Superior temporal gyrus (tissue), 1 donor: Measurements from ENCODE around the gene E2F4.

ENCODE experiments used
- DNase-seq: peaks from one replicate; pipeline ENCODE4 v3.0.0-alpha.2; 2016; ENCODE audit errors: extremely low spot score

The E2F4 gene, protein sequence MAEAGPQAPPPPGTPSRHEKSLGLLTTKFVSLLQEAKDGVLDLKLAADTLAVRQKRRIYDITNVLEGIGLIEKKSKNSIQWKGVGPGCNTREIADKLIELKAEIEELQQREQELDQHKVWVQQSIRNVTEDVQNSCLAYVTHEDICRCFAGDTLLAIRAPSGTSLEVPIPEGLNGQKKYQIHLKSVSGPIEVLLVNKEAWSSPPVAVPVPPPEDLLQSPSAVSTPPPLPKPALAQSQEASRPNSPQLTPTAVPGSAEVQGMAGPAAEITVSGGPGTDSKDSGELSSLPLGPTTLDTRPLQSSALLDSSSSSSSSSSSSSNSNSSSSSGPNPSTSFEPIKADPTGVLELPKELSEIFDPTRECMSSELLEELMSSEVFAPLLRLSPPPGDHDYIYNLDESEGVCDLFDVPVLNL

DNA sequence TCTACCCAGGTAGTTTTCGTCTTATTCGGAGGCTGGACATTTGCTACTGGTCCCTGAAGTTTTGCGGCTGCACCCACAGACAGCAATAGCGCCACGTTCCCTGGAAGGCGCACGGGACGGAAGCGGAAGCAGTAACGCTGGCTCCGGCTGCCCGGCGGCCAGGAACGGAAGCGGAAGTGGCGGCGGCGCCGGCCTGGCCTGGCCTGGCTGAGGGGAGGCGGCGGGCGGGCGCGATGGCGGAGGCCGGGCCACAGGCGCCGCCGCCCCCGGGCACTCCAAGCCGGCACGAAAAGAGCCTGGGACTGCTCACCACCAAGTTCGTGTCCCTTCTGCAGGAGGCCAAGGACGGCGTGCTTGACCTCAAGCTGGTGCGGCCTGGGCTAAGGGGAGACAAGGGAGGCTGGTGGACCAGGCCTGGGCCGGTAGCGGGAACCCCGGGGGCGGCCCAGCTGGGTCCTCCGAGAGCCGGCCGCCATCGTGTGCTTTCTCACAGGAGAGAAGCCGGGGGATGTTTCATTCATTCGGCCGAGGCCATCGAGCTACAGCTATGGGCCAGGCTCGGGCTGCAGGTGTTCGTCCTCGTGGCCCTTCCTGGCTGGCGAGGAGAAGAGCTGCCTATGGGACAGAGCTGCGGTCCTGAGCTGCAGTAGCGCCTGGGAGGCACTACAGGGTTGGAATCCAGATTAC, at the start of gene E2F4:
Gene E2F4, plus strand, starts transcription at position 161 of the 687 bp plus-strand sequence. Its CDS starts 73 bp downstream, at position 234.
- peak; percentile 96 for DNase-seq

DNA sequence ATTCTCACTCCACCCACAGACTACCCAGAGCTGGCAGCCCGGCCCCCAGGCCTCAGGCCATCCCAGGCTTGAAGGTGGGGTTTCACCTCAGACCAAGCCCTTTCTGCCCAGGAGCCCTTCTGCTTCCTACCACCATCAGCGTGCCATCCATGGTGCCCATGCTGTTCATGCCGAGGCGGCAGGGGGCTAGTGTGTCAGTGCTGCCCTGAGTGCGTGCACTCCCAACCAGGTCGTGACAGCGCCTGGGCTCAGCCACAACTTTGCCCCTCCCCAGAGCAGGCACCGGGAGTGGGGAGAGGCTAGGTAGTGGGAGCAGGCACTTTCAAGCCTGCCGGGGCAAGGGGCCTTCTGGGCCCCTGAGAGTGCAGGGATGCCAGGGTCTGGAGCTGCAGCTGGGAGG, 49.6 kb upstream of the E2F4 start:
- DNase-seq: no peak

DNA sequence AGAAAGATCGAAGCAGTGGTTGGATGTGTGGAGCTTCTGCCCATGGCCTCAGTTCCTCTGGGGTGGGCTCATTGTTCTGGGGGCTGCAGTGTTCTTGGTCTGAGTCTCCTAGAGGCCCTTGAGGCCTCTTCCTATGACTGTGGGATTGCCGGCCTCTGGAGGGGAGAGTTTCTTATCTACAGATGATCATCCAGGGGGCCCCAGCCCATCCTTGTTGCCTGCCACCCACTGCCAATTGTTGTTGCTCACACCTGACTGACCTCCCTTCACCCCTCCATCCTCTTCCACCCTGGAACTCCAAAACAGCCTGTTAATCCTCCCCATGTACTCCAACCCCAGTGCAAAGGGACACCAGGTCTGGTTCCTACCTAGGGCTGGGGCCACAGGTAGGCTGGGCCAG, 47.0 kb upstream of the E2F4 start:
- DNase-seq: no peak

DNA sequence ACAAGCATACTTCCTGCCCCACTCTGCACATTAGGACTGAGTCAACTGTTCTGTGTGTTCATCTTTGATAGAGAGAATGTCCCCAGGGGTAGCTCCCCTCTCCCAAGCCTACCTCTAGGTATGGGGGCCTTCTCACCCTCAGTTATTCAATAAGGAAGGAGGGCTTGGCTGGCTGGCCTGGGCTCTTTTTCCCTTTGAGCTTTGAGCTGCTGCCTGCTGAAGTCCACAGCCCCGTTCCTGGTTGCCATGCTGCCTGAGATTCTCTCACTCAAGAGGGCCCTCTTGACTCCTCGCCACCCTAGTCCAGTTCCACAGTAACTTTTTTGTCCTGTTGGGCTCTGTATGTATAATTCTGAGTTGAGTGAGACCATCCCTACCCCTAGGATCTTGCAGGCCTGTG, 46.2 kb upstream of the E2F4 start:
- DNase-seq: no peak

DNA sequence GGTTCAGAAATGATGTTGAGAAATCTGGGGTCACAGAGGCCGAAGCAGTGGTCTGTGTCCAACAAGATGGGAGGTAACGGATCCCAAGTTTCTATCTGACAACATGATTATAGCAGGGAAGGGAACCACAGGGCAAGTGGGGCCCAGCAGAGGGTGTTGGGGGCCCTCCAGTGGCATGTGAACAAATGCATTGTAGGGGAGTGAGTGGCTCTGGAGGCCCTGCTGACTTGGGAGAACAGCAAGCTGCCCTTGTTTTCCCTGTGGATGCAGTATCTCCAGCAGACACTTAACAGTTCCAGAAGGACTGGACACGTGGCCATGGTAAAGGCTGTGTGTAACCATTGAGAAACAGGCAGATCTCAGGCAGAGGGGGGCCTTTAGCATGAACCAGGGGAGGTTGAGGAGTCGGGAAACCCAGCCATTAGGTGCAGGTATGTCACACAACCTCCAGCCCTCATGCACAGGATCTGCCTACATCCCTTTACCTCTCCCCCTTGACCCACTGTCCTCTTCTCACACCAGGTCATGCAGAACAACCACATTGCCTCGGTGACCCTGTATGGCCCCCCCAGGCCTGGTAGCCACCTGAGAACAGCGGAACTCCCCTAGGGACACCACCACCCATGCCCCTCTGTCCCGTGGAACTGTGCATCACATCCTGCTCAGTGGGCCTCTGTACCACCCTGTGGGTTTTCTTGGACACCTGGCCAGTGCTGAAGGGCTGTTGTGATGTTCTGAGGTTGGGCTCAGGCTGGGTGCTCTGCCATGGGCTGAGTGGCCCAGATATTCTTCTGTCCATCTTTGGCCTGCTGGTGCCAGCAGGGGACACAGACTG, 45.2 kb upstream of the E2F4 start:
- no peak for DNase-seq

DNA sequence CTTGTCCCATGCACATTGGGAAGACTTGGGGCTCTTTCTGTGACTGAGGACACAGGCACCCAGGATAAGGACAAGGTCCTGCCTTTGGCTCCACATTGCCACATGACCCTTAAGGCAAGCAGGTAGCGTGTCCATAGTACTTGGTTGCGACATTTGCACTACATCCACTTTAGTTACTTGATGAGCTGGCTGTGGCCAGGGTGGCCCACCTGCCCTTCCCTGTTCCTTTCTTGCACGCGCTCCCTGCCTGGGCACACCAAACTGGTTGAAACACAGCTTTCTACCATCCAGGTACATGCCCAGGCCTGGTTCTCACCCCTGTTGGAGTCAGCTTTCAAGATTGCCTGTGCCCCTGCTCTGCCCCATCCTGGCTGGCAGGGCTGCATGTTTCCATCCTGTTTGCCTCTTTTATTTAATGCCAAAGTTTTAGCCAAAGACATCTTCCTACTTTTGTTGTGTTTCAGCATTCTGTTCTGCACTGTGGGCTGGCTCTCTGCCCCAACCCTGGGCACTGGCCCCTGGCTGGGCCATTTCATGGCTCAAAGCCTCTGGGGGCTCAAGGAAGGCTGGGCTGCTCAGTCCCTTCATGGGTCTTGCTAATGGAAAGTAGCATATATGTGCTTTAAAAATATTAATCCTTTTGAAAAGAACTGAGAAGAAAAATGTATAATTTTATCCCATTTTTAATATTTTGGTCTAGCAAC, 44.4 kb upstream of the E2F4 start:
- no peak for DNase-seq

DNA sequence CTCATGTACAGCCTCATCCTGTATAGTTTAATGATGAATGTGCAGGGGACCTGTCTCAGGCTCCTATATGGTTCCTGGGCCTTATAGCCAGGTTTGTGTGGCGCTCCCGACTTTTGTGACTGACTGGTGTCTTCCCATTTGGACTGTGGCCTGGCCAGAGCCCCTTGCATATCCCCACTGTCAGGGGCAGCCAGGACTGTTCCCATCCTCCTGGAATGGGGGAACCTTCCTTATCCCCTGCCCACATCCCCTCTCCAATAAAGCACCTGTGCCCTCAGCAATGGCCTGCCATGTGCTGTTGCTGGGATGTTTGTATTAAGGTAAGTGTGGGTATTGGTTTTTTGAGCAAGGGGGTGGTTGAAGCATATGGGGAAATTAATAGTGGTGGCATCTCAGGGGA, 43.7 kb upstream of the E2F4 start:
- no peak for DNase-seq

DNA sequence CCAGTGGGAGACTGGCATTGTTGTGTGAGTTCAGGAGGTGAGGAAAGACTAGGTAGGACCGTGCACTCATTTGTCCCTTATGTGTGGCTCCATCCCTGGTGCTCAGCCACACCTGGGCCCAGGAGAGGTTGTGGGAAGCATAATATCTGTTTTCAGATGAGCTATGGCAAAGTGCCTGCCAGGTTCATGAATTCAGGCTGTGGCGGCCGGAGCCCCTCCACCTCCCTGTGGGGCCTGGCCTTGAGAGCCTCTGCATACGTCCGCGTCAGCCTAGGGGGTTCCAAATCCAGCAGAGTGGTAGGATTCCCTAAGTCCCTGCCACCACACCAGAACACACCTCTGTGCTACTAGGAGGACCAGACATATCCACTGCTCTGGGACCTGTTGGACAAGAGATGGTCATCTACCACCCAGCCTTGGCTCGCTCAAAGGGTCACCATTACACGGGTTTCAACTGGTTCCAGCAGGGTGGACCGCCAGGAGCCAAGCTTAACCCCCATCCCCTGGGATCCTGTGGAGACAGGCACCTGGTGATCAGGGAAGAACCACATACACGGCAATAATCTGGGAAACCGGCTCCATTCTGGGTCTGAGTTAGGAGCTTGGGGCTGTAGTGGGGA, 43.2 kb upstream of the E2F4 start:
- DNase-seq: no peak

DNA sequence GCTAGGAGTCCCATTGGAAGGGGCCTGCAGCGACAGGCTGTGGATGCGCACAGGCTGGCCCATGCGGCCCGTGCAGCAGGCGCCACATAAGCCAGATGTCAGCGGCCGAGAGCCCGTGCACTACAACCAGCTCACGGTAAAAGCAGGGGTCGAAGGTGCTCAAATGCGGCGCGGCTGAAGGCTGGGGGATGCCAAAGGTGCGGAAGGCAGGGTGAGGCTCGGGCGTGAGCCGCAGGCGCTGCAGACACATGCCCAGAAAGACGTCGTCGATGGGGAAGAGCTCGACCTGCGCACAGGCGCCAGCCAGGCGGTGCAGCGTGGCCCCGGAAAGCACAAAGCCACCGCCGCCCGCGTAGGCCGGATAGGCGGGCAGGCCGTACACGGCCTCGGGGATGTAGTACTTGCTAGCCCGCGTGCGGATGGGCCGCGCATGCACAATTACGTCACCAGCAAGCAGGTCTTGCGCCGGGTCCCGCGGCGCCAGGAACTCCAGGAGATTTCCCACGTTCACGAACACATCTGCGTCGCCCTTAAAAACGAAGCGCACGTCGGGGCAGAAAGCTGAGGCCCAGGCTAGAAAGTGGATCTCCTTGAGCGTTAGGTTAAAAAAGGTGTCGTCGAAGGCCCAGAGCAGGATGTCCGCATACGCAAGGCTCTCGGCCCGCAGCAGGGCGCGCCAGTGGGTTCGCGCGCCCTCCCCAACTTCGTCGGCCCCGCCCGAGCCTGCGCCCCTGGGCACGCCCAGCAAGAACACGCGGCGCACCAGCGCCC, 42.5 kb upstream of the E2F4 start:
- no peak for DNase-seq

DNA sequence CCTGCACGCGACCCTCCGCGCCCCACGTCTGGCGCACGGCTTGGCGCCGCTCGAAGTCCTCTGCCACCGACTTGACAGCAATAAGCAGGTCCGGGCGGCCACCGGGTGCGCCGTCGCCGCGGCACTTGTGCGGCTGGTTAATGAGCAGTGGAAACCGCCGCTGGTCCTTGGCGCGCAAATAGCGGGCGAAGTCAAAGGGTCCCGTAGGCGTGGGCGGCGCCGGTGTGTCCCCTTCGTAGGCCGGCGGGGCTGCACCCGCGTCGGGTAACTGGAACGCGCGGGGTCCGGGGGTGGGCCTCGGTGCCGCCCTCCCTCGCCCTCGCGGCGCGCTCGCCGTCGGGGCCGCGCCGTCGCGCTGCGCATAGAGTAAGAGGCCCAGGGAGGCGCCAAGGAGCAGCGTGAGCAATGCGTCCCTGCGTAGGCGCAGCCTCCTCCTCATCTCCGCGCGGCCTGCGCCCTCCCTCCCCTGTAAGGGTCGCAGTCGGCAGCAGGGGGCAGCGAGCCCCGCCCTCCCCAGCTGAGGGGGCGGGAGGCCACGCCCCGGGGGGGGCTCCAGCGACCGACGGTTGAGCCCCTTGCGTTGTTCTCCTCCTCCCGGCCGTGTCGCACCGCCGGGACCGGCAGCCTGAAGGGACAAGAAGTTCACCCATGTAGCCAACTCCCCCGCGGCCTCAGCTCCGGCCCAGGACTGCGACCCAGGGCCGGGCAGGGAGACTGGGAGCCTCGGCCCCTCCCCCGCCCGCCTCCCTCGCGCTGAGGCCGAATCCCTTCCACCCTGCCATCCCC, 41.7 kb upstream of the E2F4 start:
- DNase-seq: peak; percentile 11

DNA sequence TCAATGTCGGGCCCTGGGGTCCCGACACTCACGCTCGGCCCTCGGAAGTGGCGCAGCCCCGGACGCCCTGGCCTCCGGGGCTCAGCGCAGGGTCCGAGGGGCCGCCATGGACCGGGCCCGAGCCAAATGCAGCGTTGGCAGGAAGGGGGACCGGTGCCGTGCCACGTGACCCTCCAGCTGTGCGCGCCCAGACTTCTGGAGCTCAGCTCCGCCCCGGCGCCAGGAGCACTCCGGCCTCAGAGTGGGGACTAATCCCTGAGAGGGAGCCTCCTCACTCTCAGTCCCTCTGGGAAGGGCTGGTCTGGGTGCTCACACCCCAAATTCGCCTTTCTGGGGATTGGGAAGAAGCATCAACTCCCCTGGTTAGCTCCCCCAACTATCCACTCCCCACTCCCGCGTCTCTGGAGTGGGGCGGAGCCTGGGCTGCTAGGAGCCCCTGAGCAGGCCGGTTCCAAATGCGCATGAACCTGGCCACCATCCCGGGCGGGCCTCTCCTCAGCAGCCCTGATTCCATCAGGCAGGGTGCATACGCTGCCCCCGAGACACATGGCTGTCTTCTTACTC, 41.0 kb upstream of the E2F4 start, which contains the start of gene B3GNT9:
Gene B3GNT9, minus strand, starts transcription at position 166 of the 564 bp plus-strand sequence. CDS start 513 bp downstream, outside the sequence.
- DNase-seq: peak; percentile 77

DNA sequence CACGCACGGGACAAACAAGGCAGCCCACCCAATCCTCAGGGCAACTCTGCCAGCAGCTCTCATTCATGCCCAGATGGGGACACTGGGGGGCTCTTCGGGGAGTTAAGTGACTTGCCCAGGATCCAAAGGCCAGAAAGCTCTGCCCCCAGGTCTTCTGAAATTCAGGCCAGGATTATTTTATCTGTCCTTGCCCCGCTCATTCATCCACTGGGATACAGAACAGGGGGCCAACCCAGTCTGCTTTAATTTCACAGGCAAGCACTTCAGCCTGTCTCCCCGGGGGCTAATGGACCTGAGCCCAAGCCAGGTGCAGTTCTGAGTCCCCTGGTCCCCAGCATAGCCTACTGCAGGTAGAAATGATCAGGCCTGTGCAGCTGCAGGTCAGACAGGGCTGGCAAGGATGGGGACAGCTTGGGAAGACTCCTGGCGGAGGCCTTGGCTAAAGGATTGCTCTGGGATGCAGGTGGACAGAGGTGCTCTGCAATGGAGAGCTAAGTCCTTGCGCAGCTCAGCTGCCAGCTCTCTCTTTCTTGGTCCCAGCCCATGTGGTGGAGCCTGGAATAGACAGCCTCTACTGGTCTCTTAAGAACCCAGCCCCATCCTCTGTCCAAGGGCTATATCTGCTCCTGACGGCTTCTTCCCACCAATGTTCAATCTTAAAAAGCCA, 40.4 kb upstream of the E2F4 start:
- DNase-seq: no peak

DNA sequence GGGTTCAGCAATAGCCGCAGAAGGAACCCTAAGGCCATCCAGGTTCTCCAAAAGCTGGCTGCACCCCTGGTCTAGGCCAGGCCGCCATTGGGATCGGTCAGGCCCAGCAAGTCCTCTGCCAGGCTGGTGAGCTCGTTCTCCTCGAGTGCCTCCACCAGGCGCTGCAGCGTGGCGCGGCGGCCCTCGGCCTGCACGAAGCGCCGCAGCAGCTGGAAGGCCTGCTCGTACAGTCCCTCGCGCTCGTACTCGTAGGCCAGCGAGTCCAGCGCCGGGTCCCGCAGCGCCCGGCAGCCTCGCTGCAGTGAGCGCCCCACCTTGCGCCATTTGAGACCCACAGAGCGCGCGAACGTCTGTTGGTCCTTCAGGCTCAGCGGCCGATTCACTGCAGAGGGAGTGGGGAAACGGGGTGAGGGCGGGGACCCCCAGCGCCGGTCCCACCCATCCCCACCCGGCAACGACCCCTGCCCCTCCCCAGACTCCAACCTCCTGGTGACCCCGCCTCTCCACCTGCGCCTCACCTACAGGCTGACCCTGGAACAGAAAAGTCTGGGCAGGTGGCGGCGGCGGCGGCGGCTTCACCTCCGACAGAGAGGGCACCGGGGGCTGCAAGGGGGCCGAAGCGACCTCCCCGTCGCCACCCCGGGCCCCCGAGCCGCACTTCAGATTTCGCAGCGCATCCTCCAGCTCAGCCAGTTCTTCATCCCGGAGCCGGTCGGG, 37.2 kb upstream of the E2F4 start:
- DNase-seq: no peak

DNA sequence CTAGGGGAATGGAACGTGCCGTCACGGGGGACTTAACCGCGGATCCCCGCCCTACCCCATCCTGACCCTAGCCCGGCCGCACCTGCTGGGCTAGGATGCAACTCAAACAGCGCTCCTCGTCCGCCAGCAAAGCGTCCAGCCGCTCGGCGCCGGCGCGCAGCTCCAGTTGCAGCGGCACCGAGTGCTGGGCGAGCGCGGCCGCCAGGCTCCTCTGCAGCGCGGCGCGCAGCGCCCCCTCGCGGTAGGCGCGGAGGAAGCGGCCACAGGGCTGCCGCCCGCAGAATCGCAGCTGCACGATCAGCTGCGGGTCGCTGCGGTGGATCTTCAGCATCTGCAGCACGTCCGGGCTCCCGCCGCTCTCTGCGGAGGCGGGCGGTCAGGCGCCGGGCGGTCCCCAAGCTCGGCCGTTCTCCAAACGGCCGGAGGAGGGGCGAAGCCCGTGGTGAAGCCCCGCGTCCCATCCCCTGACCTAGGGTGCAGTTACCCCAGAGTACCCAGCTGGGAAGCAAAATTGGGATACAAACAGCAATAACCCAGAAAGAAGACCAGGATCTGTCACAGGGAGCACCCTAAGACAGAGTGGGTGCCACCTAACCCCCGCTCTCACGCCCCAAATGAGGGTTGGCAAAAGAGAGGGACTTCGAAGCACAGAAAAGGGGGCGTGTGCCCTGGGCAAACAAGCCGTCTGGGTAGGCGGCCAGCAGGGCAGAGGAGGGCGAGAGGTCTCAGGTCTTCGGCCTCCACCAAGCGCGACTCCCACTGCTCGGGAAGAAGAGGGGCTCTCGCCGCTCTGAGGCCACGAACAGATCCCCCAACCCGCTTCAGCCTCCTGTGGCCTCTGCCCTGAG, 36.4 kb upstream of the E2F4 start:
- peak; percentile 84 for DNase-seq

DNA sequence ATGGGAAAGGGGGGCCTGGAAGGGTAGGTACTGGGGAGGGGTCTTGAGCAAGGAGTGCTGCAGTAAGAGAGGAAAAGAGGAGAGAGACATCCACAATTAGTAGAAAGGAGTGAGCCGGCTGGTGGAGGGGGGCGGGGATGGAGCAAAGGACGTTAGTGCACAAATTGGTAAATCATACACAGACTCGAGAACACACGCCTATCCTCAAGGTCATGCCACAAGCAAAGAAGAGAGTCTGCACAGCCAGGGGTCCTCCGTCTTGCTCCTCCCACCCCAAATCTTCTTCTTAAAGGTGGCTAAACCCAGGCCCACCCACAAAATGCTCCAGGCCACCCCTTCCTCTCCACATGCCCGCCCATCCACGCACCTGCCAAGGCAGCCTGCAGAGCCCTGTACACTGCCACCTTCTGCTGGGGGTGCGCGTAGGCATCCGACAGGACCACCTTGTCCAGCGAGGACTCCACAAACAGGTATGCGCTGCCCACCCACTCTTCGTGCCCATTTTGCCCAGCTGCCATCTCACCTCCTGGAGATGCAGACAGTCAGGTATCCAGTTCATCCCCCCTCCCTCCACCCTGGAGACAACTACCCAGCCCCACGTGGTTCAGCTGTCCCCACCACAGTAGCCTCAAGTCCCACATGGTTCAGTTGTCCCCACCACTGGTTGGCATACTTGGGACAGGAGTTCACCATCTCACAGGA, 35.7 kb upstream of the E2F4 start:
- DNase-seq: no peak

DNA sequence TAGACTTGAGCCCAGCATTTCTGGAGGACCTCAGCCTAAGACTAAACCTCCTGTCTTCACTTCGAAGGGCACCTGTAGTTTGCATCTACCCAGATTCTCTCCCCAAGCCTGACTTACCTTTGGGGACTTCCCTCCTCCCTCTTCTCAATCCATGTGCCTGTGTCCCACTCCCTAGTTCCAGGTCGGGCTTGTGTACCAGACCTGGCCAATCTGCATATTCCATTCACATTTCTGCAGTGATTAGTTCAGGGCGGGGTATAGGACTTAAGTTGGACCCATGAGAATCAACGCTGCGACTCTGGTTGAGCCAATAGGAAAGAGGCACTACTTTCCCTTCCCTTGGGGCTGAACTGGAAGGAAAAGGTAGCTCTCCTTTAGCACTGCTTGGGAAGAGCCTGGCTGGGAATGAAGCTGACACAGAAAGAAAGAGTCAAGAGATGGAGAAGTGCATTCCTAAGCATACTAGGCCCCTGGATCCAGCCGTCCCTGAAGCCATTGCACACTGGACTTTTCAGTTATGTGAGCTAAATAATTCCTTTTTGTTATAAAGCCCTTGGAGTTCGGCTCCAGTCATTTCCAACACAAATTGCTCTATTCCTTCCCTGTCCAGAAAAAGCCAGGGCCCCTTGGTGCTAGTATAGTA, 34.7 kb upstream of the E2F4 start:
- no peak for DNase-seq
